ENCODE results near the gene DGCR8. TPM values are rescaled to one million over a fixed set of nuclear protein-coding genes. Genes with fewer than 3 reads are reported as not detected.

The DGCR8 gene
- total and polyA plus RNA-seq, 11 donors = 8.8 to 22.1 (median 13.0) TPM

GRCh38 chr22:20068640-20069039, 11.4 kb upstream of the DGCR8 start:
- no peak for TF ChIP-seq CTCF (IDR thresholded peaks at IDR 0.05)
- no peak for TF ChIP-seq POLR2A (IDR thresholded peaks at IDR 0.05)
- H3K36me3 ChIP-seq = peaks cover 0 to 30% (median 16%) of the 10 kb centered on the region in 9 donors
- DNase-seq (no peak), ATAC-seq (peak in 1 of 4 donors; percentile 28)
- H3K9me3 ChIP-seq = no peaks in the 10 kb centered on the region
- intact Hi-C loops (cut with DNase I) = no loop called here
- no peak overlapping the region for H3K4me3 ChIP-seq
- H3K27me3 ChIP-seq = no peaks in the 10 kb centered on the region
- H3K27ac ChIP-seq = no peak overlapping the region
- no peaks in the 10 kb centered on the region for H3K4me1 ChIP-seq
- 93 to 97% (median 93%) methylated on average over 7 of the region's 7 CpGs for WGBS, 4 donors

GRCh38 chr22:20069331-20070042, 10.6 kb upstream of the DGCR8 start:
- Histone ChIP-seq H3K36me3 (peaks cover 0 to 21% (median 9%) of the 10 kb centered on the region in 9 donors), H3K27ac (no peak overlapping the region), H3K9me3 (no peaks in the 10 kb centered on the region), H3K4me1 (no peaks in the 10 kb centered on the region), H3K27me3 (no peaks in the 10 kb centered on the region), H3K4me3 (no peak overlapping the region)
- TF ChIP-seq POLR2A (IDR thresholded peaks at IDR 0.05) (no peak), CTCF (IDR thresholded peaks at IDR 0.05) (no peak)
- WGBS, 4 donors = 84 to 93% (median 89%) methylated on average over 7 of the region's 7 CpGs
- ATAC-seq (no peak), DNase-seq (no peak)
- intact Hi-C loops (cut with DNase I) = no loop called here

GRCh38 chr22:20071524-20071972, 8.5 kb upstream of the DGCR8 start:
- H3K9me3 ChIP-seq = no peaks in the 10 kb centered on the region
- H3K36me3 ChIP-seq = peaks cover 0 to 2% (median 0%) of the 10 kb centered on the region in 9 donors
- no peaks in the 10 kb centered on the region for H3K27me3 ChIP-seq
- intact Hi-C loops (cut with DNase I) = no loop called here
- H3K4me1 ChIP-seq = no peaks in the 10 kb centered on the region
- TF ChIP-seq CTCF (IDR thresholded peaks at IDR 0.05) (no peak), POLR2A (IDR thresholded peaks at IDR 0.05) (no peak)
- ATAC-seq = no peak
- 66 to 71% (median 66%) methylated on average over 8 of the region's 8 CpGs for WGBS, 4 donors
- H3K4me3 ChIP-seq = no peak overlapping the region
- DNase-seq = no peak
- H3K27ac ChIP-seq = no peak overlapping the region

- WGBS, 4 donors = 68 to 76% (median 73%) methylated on average over 6 of the region's 6 CpGs
- H3K27ac ChIP-seq = no peak overlapping the region
- no peak for TF ChIP-seq CTCF (IDR thresholded peaks at IDR 0.05)
- ATAC-seq (no peak), DNase-seq (peak in 2 of 5 donors; percentile 3 to 7)
- H3K4me3 ChIP-seq = no peak overlapping the region
- H3K4me1 ChIP-seq = peaks cover 0 to 17% (median 15%) of the 10 kb centered on the region in 12 donors
- intact Hi-C loops (cut with DNase I) = loop anchor here in 2 of 10 donors (5.0 kb wide), 2 partner anchors 39 to 49 kb away; no protein-coding TSS in a partner anchor
- H3K9me3 ChIP-seq = no peaks in the 10 kb centered on the region
- H3K27me3 ChIP-seq = no peaks in the 10 kb centered on the region
- H3K36me3 ChIP-seq = no peaks in the 10 kb centered on the region
Observed at GRCh38 chr22:20076627-20077172, 3.3 kb upstream of the DGCR8 start.
